ENCODE measurements around the gene PFKFB2.

Gene PFKFB2

GRCh38 chr1:207052911-207053769 lies at the start of gene PFKFB2:
TSS of gene PFKFB2 (plus strand) at chr1:207053275. CDS start at chr1:207054718, 1,443 bp downstream.
- DNase-seq (ENCODE audit: low read depth), result peak; percentile 94

DNA sequence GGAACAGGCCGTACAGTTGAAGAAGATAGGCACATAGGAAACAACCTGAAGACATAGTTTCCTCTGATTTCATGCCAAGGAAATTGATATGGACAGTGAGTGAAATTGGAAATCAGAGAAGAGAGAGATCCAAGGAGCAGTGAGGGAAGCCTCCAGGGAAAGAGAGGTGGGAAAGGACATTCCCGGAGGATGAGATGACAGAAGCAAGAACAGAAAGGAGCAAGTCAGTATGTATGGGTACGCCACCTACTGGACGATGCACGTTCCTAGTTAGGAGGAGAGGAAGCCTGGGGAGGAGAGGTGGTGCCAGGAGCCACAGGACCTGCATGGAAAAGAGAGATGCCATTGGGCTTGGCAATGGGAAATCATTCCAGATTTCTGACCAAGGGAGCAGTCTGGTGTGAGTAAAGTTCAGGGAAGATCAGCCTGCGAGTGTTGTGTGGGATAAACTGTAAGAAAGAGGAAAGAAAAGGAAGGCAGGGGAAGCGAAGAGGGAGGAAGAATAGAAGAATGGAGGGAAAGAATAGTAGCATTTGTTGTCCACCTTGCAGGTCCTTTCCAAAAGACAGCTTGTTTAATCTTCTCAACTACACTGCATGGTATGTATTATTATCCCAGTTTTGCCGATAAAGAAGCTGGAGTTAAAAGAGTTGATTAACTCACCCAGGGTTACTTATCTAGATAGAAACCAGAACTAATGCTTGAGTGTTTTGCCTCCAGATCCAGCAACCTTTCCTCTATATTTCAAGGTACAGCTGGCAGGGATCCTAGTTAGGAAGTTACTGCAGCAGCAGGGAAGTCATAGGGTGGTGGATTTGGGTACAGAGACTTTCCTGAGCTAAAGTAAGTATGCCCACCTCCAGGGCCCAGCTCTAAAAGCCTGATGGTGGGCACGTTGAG lies 47.9 kb upstream of the PFKFB2 start:
- no peak for DNase-seq (ENCODE audit: low read depth)

DNA sequence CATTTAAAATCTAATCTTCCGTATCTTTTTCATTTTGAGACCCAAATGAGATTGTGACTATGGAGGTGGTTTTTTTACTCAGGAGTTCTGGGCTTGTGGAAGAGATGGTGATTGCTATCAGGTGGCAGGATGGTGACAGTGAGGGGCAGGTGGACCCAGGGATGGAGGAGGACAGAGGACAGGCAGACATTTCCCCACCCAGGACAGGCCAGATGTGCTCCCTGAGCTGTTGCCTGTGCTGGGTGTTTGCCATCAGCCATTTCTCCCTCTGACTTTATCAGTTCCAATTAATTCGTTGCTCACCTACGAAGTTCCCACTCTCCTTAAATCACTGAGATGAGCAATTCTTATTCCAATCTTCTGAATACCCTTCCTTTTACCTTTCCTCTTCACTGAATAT lies 47.0 kb upstream of the PFKFB2 start:
- DNase-seq (ENCODE audit: low read depth), result no peak

DNA sequence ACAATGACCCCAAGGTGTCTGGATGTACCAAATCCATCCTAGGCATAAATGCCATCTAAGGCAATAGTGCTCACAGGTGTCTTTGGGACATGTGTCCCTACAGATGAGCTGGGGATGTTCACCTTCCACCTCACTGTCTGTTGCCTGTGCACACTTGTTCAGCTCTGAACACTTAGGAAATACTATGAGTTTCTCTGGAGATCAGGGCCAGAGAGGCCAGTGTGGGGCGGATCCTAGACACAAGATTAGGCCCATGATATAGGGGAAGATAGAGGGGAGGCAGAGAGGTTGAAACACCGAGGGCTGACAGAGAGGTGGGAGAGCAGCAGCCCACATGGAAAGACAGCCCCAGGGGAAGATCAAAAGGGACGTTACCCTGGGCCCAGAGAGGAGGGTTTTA lies 46.2 kb upstream of the PFKFB2 start:
- DNase-seq (ENCODE audit: low read depth), result no peak

DNA sequence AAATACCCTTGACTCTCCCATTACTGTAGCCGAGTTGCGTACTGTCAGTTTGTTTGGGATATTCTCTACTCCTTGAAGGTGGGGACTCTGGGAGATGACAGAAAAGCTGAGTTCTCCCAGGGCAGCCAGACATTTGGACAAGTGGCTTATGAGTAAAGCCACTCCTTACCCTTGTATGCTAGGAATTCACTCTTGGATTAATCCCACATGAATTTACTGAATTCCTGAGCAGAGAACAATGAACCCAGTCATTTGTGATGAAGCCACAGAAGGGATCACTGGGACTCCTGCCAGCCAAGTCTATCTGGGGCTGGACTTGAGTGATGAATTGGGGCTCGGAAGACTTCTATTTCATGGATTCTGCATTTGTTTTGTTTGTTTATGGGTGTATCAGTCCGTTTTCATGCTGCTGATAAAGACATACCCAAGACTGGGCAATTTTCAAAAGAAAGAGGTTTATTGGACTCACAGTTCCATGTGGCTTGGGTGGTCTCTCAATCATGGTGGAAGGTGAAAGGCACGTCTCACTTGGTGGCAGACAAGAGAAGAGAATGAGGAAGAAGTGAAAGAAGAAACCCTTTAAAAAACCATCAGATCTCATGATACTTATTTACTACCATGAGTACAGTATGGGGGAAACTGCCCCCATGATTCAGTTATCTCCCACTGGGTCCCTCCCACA lies 45.6 kb upstream of the PFKFB2 start:
- DNase-seq (ENCODE audit: low read depth), result no peak

DNA sequence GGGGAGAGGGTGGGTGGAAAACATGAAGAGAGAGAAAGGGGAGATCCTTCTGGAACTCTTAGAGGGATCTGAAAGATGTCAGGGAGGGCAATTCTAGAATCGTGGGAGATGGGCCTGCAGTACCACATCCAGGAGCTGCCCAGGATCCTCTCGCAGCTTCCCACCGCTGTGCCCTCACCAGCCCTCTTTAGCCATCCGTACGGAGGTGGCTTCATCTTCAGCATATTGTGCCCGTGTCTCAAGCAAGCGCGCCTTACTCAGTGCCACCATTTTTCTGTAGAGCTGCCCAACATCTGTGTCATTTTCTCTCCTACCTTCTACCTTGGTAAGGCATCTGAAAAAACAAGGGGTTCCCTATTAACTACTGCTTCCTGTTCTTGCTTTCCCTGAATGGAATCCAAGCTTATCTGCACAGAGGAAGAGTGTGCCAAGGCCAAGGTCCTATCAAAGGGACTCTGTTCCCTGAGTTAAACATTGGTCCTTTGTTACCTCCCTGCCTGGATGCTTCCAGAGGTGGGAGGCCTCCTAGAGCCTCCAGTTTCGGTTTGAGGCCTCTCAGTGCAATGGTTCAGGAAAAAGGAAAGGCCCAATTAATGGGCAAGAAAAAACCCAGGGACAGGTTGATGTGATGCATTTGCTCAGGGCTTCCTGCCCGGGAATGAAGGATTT lies 43.8 kb upstream of the PFKFB2 start:
- DNase-seq (ENCODE audit: low read depth), result no peak

- DNase-seq (ENCODE audit: low read depth), result no peak
Measured at GRCh38 chr1:207009945-207010344, 43.1 kb upstream of the PFKFB2 start.

DNA sequence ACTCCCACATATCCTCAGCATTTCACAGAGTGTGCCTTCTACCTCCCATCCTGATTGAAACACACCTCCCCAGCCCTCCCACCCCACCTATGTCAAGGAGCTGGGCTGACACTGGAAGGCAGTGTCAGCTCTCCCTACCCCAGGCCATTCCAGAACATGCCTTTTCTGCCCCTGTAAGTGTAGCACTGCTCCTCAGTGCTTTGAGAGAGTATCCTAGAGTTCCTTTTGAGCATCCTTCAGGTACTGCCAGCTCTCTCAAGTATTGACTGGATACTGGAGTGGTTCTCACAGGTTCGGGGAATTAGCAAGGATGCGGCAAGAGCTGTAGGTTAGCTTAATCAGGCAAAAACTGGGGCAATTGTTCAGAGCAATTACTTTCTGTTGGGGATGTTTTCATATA lies 42.3 kb upstream of the PFKFB2 start:
- DNase-seq (ENCODE audit: low read depth), result no peak

DNA sequence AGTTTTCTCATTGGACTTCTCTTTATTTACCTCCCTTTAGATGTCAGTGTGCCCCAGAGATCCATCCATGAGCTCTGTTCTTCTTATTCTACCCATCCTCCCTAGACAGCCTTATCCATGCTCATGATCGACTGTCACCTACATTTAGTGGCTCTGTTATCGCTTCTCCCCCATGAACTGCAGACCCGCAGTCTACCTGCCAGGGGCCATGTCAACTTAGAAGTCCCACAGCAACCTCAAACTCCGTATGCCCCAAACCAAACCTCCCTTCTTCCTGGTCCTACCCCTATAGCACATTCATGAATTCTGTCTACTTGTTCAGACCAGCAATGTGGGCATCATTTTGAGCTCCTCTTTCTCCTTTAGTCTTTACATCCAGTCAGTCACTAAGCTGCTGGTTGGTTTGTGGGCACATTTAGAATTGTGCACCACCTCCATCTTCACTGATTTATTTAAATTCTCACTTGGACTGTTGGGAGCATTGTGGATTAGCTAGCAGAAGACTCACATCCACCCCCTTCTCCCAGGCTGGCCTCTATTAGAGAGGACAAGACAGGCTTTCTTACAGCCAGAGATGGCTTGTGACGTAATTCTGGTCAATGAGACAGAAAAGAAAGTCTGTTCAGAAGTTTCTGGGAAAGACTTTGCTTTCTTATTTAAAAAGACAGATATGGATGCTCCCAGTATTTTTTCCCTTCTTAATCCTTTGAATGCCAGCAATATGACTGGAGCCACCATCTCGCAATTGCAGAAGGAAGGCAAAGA lies 39.6 kb upstream of the PFKFB2 start:
- no peak for DNase-seq (ENCODE audit: low read depth)

DNA sequence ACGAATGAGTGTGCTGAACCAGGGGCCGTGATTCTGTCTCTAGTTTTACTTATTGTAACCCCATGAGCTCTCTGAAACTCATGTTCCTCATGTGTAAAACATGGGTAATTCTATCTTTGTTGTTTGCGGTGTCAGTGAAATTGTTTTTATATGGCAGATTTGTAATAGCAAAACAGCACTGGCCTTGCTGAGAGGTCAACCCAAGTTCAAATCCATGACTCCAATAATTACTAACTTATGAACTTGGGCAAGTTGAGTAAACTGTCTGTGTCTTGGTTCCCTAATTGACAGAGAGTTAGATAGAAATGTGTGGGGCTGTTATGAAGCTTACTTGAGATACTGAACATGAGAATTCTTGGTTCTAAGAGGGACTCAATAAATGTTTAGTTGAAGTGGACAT lies 38.3 kb upstream of the PFKFB2 start:
- no peak for DNase-seq (ENCODE audit: low read depth)

- DNase-seq (ENCODE audit: low read depth), result no peak
Measured at GRCh38 chr1:207015791-207016190, 37.3 kb upstream of the PFKFB2 start.

GRCh38 chr1:207017615-207018559 lies 35.2 kb upstream of the PFKFB2 start:
- no peak for DNase-seq (ENCODE audit: low read depth)

GRCh38 chr1:207018707-207019106 lies 34.4 kb upstream of the PFKFB2 start:
- no peak for DNase-seq (ENCODE audit: low read depth)

GRCh38 chr1:207019161-207019560 lies 33.9 kb upstream of the PFKFB2 start:
- DNase-seq (ENCODE audit: low read depth), result no peak

- no peak for DNase-seq (ENCODE audit: low read depth)
Measured at GRCh38 chr1:207019661-207020060, 33.4 kb upstream of the PFKFB2 start.

DNA sequence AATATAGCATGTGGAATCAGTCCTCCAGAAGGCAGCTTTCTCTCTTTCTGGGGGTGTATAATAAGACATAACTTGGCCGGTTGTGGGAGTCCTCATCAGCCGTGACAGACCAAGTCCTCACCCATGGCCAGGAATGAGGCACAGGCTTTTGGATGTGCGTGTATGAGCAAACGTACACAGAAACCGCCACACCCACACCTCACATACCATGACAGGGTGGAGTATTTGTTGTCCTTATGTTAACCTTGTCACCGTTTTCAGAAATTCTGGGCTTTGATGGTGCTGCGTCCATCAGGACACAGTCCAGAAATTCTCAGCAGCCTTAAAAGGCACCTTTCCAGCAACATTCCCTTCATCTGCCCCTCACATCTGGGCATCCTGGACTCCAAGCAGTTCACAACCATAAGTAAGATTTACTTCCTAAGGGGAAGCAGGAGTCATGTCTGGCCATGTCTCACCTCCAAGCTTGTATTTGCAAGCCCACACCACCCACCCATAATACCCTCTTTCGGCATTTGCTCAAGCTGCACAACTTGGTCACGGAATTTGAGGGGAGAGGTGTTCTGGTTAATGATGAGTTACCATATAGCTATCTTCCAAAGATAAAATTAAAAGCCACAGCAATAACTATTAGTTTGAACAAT lies 32.9 kb upstream of the PFKFB2 start:
- no peak for DNase-seq (ENCODE audit: low read depth)

DNA sequence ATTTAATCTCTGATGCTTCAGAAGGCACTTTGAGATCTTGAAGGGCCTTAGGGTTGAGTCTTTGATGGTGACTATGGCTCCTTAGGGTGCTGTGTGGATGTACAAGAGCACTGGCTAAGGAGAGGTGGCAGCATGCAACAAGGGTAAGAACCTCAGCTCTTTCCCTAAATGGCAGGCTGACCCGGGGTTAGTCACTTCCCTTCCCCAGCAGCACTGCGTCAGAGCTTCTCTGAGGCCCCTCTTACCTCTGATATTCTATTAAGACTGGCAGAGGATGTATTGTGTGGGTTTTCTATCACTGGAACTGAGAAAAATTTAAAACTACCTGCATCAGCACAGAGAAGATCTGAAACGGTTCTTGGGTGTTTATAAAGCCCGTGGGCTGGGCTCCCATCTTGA lies 32.4 kb upstream of the PFKFB2 start:
- no peak for DNase-seq (ENCODE audit: low read depth)

DNA sequence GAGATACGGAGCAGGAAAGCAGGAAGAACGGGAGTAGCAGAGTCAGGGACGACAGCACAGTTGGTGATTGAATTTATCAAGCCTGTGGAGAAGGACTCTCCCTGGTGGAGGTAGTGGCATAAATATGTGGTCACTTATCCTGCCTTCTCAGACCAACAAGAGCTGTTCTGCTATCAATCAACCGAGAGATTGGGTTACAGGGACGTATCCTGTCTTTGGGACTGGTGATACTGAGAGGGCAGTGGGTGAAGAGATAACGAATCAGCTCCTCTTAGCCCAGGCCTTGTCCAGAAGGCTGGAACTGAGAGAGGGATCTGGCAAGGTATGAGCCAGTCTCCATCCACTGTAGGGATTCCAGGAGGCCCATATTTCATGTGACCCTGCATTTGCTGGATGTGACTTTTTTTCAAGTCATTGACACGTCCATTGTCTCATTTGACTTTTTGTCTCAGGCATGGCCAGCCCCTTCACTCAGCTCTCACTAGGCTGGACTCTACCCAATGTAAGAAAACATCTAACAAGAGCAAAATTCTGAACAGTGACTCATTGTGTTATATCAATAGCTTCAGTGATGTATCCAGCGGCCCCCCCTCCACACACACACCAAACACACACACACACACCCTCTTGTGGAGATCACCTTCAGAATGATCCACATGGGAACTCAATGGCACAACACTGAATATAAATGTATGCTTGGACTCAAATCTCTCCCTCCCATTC lies 31.8 kb upstream of the PFKFB2 start:
- DNase-seq (ENCODE audit: low read depth), result peak; percentile 97
